Fibroblast of lung (primary cell): Measurements from ENCODE around the gene PCYT1B.

ENCODE experiments used
- EZH2 ChIP-seq: IDR thresholded peaks from 2 replicates; pipeline ENCODE4 v1.5.1; 2012; ENCODE audit warnings: low read length, control low read depth, mild to moderate bottlenecking; ENCODE audit errors: missing control alignments
- TF ChIP-seq, protein P1 (sequence below), 2 donors: IDR thresholded peaks in 1 of 2; conservative IDR thresholded peaks in 1 of 2; 1 replicate in 1 of 2; 2 replicates in 1 of 2; pipeline ENCODE4 v1.5.1; 2011 to 2012; ENCODE audit warnings: low read length in 2 of 2, control low read depth in 1 of 2, inconsistent platforms in 1 of 2, low read depth in 1 of 2, mild to moderate bottlenecking in 1 of 2

DNA sequence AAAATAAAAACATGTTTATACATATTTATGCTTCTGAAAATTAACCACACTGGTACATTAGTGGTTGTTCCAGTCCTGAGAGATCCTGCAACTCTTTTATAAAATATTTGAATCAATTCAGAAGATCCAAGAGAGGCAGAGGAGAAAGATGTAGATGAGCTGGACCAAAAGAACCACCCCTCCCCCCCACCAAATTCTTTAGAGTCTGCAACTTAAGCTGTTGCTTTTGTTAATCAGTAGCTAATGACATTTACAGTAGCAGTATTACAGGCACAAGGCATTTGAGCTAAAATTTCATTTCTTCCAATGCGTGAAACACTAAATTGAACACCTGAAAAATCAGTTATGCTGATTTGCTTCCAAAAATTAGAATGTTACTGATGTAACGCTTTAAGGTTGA, 120.5 kb downstream of the PCYT1B start:
- TF ChIP-seq, protein P1, sequence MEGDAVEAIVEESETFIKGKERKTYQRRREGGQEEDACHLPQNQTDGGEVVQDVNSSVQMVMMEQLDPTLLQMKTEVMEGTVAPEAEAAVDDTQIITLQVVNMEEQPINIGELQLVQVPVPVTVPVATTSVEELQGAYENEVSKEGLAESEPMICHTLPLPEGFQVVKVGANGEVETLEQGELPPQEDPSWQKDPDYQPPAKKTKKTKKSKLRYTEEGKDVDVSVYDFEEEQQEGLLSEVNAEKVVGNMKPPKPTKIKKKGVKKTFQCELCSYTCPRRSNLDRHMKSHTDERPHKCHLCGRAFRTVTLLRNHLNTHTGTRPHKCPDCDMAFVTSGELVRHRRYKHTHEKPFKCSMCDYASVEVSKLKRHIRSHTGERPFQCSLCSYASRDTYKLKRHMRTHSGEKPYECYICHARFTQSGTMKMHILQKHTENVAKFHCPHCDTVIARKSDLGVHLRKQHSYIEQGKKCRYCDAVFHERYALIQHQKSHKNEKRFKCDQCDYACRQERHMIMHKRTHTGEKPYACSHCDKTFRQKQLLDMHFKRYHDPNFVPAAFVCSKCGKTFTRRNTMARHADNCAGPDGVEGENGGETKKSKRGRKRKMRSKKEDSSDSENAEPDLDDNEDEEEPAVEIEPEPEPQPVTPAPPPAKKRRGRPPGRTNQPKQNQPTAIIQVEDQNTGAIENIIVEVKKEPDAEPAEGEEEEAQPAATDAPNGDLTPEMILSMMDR (conservative IDR thresholded peaks at IDR 0.05 in 1 of 2, IDR thresholded peaks at IDR 0.05 in 1 of 2; ENCODE audit: low read depth in 1 of 2, low read length in 2 of 2): no peak
- no peak for TF ChIP-seq EZH2
